Activated naive CD8-positive, alpha-beta T cell treated with anti-CD3 and anti-CD28 coated beads, Interleukin-2, amount 10 ng/mL, durations not matched to agents 7 days and 5 days (primary cell): Measurements from ENCODE around the gene CEBPE. TPM values are rescaled to one million over a fixed set of nuclear protein-coding genes. Genes with fewer than 3 reads are reported as not detected.

Source experiments
- ATAC-seq: fragments of 150-1000 bp; cut with Tn5 transposase; one replicate; pipeline ENCODE4 v1.10.0; 2021; ENCODE audit warnings: low read depth, moderate library complexity
- POLR2A ChIA-PET: fragments of 350-600 bp; sonication (Branson Sonifier 250); formaldehyde crosslinking; loops from one replicate; lab custom pipeline; 2021; ENCODE audit warnings: antibody characterized with exemption; lab: Charles Lee
- DNase-seq: peaks from one replicate; pipeline ENCODE4 v3.0.0; 2021
- H3K27ac Mint-ChIP-seq: one replicate; pipeline ENCODE4 v1.8.0; 2022; ENCODE audit warnings: mild to moderate bottlenecking, mixed read lengths
- H3K27me3 Mint-ChIP-seq: one replicate; pipeline ENCODE4 v1.8.0; 2022; ENCODE audit warnings: mild to moderate bottlenecking, moderate library complexity, mixed read lengths
- H3K36me3 Mint-ChIP-seq: one replicate; pipeline ENCODE4 v1.8.0; 2021; ENCODE audit warnings: mild to moderate bottlenecking, mixed read lengths
- H3K4me1 Mint-ChIP-seq: one replicate; pipeline ENCODE4 v1.8.0; 2021; ENCODE audit warnings: mixed read lengths
- H3K4me3 Mint-ChIP-seq: one replicate; pipeline ENCODE4 v1.8.0; 2022; ENCODE audit warnings: mild to moderate bottlenecking, moderate library complexity, mixed read lengths
- H3K9me3 Mint-ChIP-seq: one replicate; pipeline ENCODE4 v1.8.0; 2021; ENCODE audit warnings: mixed read lengths
- total RNA-seq, 2 experiments: library from RNA; stranded (reverse); gene quantifications; one replicate each; pipeline ENCODE4 v1.2.3, GENCODE V29; 2021

CEBPE gene
- total RNA-seq, 2 experiments from 2014 or later, result 1.8 to 2.1 TPM

- Mint-ChIP-seq H3K27ac (no peak overlapping the region), H3K4me3 (no peak overlapping the region)
- no peak for ATAC-seq
Measured at GRCh38 chr14:23153851-23154796, 35.1 kb upstream of the CEBPE start.

GRCh38 chr14:23151342-23151741, 32.3 kb upstream of the CEBPE start:
- Mint-ChIP-seq H3K4me3 (no peak overlapping the region), H3K36me3 (no peaks in the 10 kb centered on the region), H3K9me3 (no peaks in the 10 kb centered on the region), H3K27ac (no peak overlapping the region), H3K27me3 (peaks cover 5% of the 10 kb centered on the region), H3K4me1 (peaks cover 11% of the 10 kb centered on the region)
- POLR2A ChIA-PET, result interaction anchor here (0.6 kb wide), 1 partner anchor 19 kb away, joined by 5 read pairs; no protein-coding TSS in a partner anchor
- ATAC-seq (no peak), DNase-seq (no peak)

More at GRCh38 chr14:23153851-23154796, 35.1 kb upstream of the CEBPE start:
- POLR2A ChIA-PET, result no interaction called here
- peaks cover 11% of the 10 kb centered on the region for H3K27me3 Mint-ChIP-seq
- DNase-seq, result no peak
- H3K4me1 Mint-ChIP-seq, result peaks cover 9% of the 10 kb centered on the region
- H3K9me3 Mint-ChIP-seq, result no peaks in the 10 kb centered on the region
- no peaks in the 10 kb centered on the region for H3K36me3 Mint-ChIP-seq

GRCh38 chr14:23149745-23150144, 30.7 kb upstream of the CEBPE start:
- Mint-ChIP-seq H3K9me3 (no peaks in the 10 kb centered on the region), H3K27me3 (peaks cover 3% of the 10 kb centered on the region), H3K4me1 (peaks cover 8% of the 10 kb centered on the region), H3K4me3 (no peak overlapping the region), H3K36me3 (no peaks in the 10 kb centered on the region), H3K27ac (no peak overlapping the region)
- no peak for DNase-seq
- no peak for ATAC-seq
- POLR2A ChIA-PET, result no interaction called here

- peaks cover 3% of the 10 kb centered on the region for H3K27me3 Mint-ChIP-seq
- no peak overlapping the region for H3K4me3 Mint-ChIP-seq
- no peaks in the 10 kb centered on the region for H3K9me3 Mint-ChIP-seq
- DNase-seq, result no peak
- H3K4me1 Mint-ChIP-seq, result peaks cover 6% of the 10 kb centered on the region
- no peak for ATAC-seq
- H3K36me3 Mint-ChIP-seq, result no peaks in the 10 kb centered on the region
- H3K27ac Mint-ChIP-seq, result no peak overlapping the region
- POLR2A ChIA-PET, result no interaction called here
Measured at GRCh38 chr14:23148591-23149249, 29.7 kb upstream of the CEBPE start.

GRCh38 chr14:23147676-23148075, 28.6 kb upstream of the CEBPE start:
- POLR2A ChIA-PET, result no interaction called here
- no peak for ATAC-seq
- no peaks in the 10 kb centered on the region for H3K9me3 Mint-ChIP-seq
- no peak overlapping the region for H3K4me3 Mint-ChIP-seq
- no peak overlapping the region for H3K27ac Mint-ChIP-seq
- H3K27me3 Mint-ChIP-seq, result peaks cover 3% of the 10 kb centered on the region
- peaks cover 4% of the 10 kb centered on the region for H3K4me1 Mint-ChIP-seq
- DNase-seq, result no peak
- H3K36me3 Mint-ChIP-seq, result no peaks in the 10 kb centered on the region

GRCh38 chr14:23146980-23147379, 27.9 kb upstream of the CEBPE start:
- Mint-ChIP-seq H3K27me3 (peaks cover 3% of the 10 kb centered on the region), H3K4me1 (peaks cover 4% of the 10 kb centered on the region), H3K4me3 (no peak overlapping the region), H3K27ac (no peak overlapping the region), H3K9me3 (no peaks in the 10 kb centered on the region), H3K36me3 (no peaks in the 10 kb centered on the region)
- POLR2A ChIA-PET, result no interaction called here
- ATAC-seq (no peak), DNase-seq (no peak)

GRCh38 chr14:23146351-23146910, 27.4 kb upstream of the CEBPE start:
- H3K36me3 Mint-ChIP-seq, result no peaks in the 10 kb centered on the region
- H3K4me3 Mint-ChIP-seq, result no peak overlapping the region
- no peaks in the 10 kb centered on the region for H3K9me3 Mint-ChIP-seq
- H3K4me1 Mint-ChIP-seq, result peaks cover 4% of the 10 kb centered on the region
- peaks cover 3% of the 10 kb centered on the region for H3K27me3 Mint-ChIP-seq
- DNase-seq, result no peak
- ATAC-seq, result no peak
- POLR2A ChIA-PET, result no interaction called here
- H3K27ac Mint-ChIP-seq, result no peak overlapping the region

- Mint-ChIP-seq H3K27me3 (no peaks in the 10 kb centered on the region), H3K4me1 (peaks cover 4% of the 10 kb centered on the region), H3K36me3 (no peaks in the 10 kb centered on the region), H3K9me3 (no peaks in the 10 kb centered on the region), H3K27ac (no peak overlapping the region), H3K4me3 (no peak overlapping the region)
- POLR2A ChIA-PET, result no interaction called here
- no peak for DNase-seq
- no peak for ATAC-seq
Measured at GRCh38 chr14:23145794-23146350, 26.8 kb upstream of the CEBPE start.

GRCh38 chr14:23143911-23144310, 24.9 kb upstream of the CEBPE start:
- POLR2A ChIA-PET, result no interaction called here
- Mint-ChIP-seq H3K4me3 (no peak overlapping the region), H3K4me1 (peaks cover 4% of the 10 kb centered on the region), H3K27ac (no peak overlapping the region), H3K9me3 (no peaks in the 10 kb centered on the region), H3K36me3 (no peaks in the 10 kb centered on the region), H3K27me3 (no peaks in the 10 kb centered on the region)
- no peak for DNase-seq
- no peak for ATAC-seq

GRCh38 chr14:23142826-23143225, 23.8 kb upstream of the CEBPE start:
- H3K9me3 Mint-ChIP-seq, result no peaks in the 10 kb centered on the region
- ATAC-seq (no peak), DNase-seq (no peak)
- H3K27ac Mint-ChIP-seq, result no peak overlapping the region
- POLR2A ChIA-PET, result no interaction called here
- no peak overlapping the region for H3K4me3 Mint-ChIP-seq
- peaks cover 3% of the 10 kb centered on the region for H3K4me1 Mint-ChIP-seq
- H3K36me3 Mint-ChIP-seq, result no peaks in the 10 kb centered on the region
- H3K27me3 Mint-ChIP-seq, result no peaks in the 10 kb centered on the region

- POLR2A ChIA-PET, result interaction anchor here (0.5 kb wide), 1 partner anchor 8 kb away, joined by 3 read pairs; no protein-coding TSS in a partner anchor
- H3K27ac Mint-ChIP-seq, result no peak overlapping the region
- no peak for DNase-seq
Measured at GRCh38 chr14:23141706-23142444, 22.8 kb upstream of the CEBPE start.

GRCh38 chr14:23140371-23140770, 21.3 kb upstream of the CEBPE start:
- Mint-ChIP-seq H3K4me3 (no peak overlapping the region), H3K27me3 (no peaks in the 10 kb centered on the region), H3K36me3 (no peaks in the 10 kb centered on the region), H3K4me1 (peaks cover 1% of the 10 kb centered on the region), H3K9me3 (no peaks in the 10 kb centered on the region), H3K27ac (no peak overlapping the region)
- DNase-seq, result no peak
- POLR2A ChIA-PET, result no interaction called here
- no peak for ATAC-seq

More at GRCh38 chr14:23141706-23142444, 22.8 kb upstream of the CEBPE start:
- peaks cover 3% of the 10 kb centered on the region for H3K4me1 Mint-ChIP-seq
- H3K9me3 Mint-ChIP-seq, result no peaks in the 10 kb centered on the region
- H3K4me3 Mint-ChIP-seq, result no peak overlapping the region
- ATAC-seq, result no peak
- no peaks in the 10 kb centered on the region for H3K36me3 Mint-ChIP-seq
- H3K27me3 Mint-ChIP-seq, result no peaks in the 10 kb centered on the region

GRCh38 chr14:23139874-23140273, 20.8 kb upstream of the CEBPE start:
- Mint-ChIP-seq H3K36me3 (no peaks in the 10 kb centered on the region), H3K27ac (no peak overlapping the region), H3K4me1 (peaks cover 1% of the 10 kb centered on the region), H3K9me3 (no peaks in the 10 kb centered on the region), H3K4me3 (no peak overlapping the region), H3K27me3 (no peaks in the 10 kb centered on the region)
- DNase-seq, result no peak
- POLR2A ChIA-PET, result no interaction called here
- no peak for ATAC-seq
